Choroid plexus epithelial cell (primary cell): ENCODE data around the gene ZFYVE26.

Experiments
- DNase-seq: peaks from one replicate; pipeline ENCODE4 v3.0.0-alpha.2; 2010; ENCODE audit warnings: low read depth
- H3K4me3 ChIP-seq: 2 replicates; pipeline ENCODE4 v1.5.1; 2011; ENCODE audit warnings: low read depth, mild to moderate bottlenecking, control low read depth, low read length, moderate library complexity
- CTCF ChIP-seq: conservative IDR thresholded peaks from 2 replicates; pipeline ENCODE4 v1.5.1; 2011; ENCODE audit warnings: low read depth, mild to moderate bottlenecking, control low read depth, inconsistent platforms, low read length, moderate library complexity

ZFYVE26 gene

GRCh38 chr14:67785270-67786109 lies 30.9 kb downstream of the ZFYVE26 start:
- no peak for DNase-seq
- no peak for TF ChIP-seq CTCF
- H3K4me3 ChIP-seq = no peak overlapping the region

GRCh38 chr14:67784244-67784823 lies 32.1 kb downstream of the ZFYVE26 start:
- no peak for DNase-seq

GRCh38 chr14:67782090-67782489 lies 34.3 kb downstream of the ZFYVE26 start:
- H3K4me3 ChIP-seq = no peak overlapping the region
- no peak for TF ChIP-seq CTCF
- DNase-seq = no peak

More at GRCh38 chr14:67784244-67784823, 32.1 kb downstream of the ZFYVE26 start:
- no peak overlapping the region for H3K4me3 ChIP-seq
- TF ChIP-seq CTCF = no peak

GRCh38 chr14:67778792-67779191 lies 37.6 kb downstream of the ZFYVE26 start:
- no peak for TF ChIP-seq CTCF
- H3K4me3 ChIP-seq = no peak overlapping the region
- no peak for DNase-seq

GRCh38 chr14:67776653-67777322 lies 39.6 kb downstream of the ZFYVE26 start:
- H3K4me3 ChIP-seq = no peak overlapping the region
- no peak for TF ChIP-seq CTCF
- DNase-seq = no peak

GRCh38 chr14:67773844-67774377 lies 42.5 kb downstream of the ZFYVE26 start:
- DNase-seq = no peak
- H3K4me3 ChIP-seq = no peak overlapping the region
- TF ChIP-seq CTCF = no peak
